ENCODE measurements around the gene PER2.
A peak's percentile ranks its signal among the peaks of the same experiment; 100 is the strongest.

PER2 gene

GRCh38 chr2:238242731-238243495, 45.5 kb downstream of the PER2 start:
- DNase-seq: no peak

DNA sequence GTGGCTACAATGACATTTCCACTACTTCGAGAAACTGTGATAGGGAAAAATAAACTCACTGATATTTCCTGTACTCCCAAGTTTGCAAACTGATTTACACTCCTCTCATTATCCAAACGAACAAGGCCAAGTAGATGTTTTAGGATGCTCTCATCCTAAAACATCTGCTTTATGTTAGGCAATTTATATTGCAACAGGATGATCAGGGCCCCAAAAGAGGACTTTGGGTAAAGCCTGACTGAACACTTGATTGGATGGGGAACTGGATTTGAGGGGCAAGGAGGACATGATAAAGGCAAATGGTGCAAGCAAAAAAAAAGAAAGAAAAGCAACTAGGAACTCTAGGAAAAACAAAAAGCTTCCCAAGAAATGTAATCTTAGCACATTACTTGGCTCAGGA, 46.4 kb downstream of the PER2 start:
- DNase-seq: no peak

DNA sequence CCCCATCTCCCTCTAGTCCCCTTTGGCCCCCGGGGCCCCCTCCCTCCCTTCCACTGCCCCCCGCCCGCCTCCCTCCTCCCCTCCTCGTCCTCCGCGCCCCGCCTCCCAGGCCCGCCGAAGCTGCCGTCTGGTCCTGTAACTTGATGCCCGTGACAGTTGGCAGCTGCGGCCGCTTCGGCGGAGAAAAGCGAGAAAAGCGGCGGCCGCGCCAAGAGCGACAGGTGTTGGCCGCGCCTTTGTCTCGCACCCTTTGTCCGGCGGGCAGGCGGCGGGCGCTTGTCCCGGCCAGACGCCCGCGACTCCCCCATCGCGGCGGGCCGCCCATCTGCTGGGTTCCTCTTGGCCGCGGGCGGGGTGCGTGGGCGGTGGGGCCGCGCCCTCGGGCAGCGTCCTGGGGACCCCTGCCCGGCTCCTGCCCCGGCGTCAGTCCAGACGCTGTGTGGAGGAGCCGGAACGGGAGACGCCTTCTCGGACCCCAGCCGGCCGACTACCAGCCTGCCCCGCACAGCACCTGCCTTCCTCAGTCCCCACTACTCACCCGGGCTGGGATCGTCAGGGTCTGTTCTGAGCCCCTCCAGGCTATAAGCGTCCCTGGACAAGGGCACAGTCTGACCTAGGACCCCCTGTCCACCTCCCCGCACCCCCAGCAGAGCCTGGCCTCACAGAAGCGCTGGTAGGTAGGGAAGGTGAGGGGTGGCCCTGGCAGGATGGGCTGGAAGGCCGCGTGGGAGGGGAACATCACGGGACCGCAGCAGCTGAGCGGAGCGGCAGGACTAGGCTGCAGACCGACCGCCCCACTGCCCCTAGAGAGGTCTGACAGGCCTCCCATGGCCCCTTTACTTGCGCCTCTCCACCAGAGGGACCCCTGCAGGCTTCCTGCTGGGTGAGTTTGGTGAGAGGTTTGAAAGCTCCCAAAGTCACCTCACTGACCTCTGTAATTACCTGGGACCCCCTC, 47.4 kb downstream of the PER2 start:
- DNase-seq: peak; percentile 98

- peak; percentile 98 for DNase-seq
Measured at GRCh38 chr2:238239863-238240756, 48.3 kb downstream of the PER2 start, which contains the start of gene HES6. Gene HES6 (minus strand): TSS chr2:238240038. CDS start chr2:238239905, 133 bp downstream.

GRCh38 chr2:238239543-238239862, 48.9 kb downstream of the PER2 start:
- DNase-seq: peak; percentile 72

GRCh38 chr2:238238766-238239542, 49.5 kb downstream of the PER2 start:
- DNase-seq: peak; percentile 62

DNA sequence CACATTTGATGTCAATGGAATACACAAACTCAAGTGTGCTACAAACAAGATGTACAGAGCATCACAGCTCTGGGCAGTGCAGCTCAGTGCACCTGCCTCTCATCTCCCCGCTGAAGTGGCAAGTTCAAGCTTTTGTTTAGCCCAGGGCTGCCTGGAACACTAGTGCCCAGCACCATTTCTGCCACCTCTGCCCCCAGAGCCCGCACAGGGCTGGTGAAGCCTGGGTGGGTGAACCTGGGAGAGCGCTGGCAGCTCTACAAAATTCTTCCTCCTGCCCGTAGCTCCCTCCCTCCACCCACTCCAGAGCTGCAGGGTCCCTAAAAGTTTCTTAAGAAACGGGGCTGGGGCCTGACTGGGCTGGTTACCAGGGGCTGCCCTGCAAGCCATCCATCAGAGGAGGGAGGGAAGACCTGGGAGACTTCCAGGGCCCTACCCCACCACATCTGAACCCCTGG, 50.1 kb downstream of the PER2 start:
- no peak for DNase-seq

DNA sequence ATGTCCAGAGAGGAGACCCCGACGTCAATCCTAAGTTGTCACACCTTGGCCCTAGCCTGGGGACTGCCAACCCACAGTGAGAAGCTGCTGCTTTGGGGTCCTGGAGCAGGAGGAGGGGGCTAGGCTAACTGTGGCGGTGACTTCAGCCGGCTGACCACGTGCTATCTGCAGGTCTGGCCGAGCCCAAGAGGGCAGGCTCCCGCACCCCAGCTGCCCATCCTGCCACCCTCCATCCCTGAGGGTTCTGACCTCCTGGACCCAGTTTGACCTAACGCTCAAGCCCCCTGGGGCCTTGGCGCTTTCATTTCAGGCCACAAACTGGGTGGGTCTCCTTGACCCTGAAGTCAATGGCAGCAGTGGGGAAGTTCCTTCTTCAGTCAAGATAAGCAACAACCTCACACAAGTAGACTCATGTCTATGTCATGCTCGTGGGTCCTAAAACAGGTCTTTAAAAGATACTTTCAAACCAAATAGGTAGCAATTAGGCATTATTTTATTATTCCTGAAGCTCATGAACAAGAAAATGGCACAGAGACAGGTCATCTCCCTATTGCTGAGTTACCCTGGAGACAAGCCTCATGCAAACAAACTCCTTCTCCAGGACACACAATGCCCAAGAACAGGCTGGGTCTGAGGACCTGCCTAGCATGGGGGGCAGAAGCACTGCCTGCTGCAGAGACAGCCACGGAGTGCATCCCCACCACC, 50.8 kb downstream of the PER2 start:
- peak; percentile 16 for DNase-seq

DNA sequence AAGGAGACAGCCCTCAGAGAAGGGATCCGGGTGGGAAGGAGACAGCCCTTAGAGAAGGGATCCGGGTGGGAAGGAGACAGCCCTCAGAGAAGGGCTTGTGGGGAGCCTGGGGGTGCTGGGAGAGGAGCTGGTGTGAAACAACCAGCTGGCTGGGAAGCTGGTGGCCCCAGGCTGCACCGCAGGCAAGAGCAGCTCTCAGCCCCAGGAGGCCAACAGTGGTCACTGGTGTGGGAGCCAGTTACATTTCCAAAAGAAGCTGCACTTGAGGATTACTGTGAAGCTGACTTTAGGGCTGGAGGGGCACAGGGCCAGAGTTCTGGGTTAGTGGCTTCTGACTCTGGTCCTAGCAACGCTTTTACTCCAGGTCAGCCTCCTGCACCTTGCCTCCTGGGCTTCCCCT, 51.8 kb downstream of the PER2 start:
- no peak for DNase-seq

GRCh38 chr2:238235856-238236255, 52.6 kb downstream of the PER2 start:
- DNase-seq: no peak

DNA sequence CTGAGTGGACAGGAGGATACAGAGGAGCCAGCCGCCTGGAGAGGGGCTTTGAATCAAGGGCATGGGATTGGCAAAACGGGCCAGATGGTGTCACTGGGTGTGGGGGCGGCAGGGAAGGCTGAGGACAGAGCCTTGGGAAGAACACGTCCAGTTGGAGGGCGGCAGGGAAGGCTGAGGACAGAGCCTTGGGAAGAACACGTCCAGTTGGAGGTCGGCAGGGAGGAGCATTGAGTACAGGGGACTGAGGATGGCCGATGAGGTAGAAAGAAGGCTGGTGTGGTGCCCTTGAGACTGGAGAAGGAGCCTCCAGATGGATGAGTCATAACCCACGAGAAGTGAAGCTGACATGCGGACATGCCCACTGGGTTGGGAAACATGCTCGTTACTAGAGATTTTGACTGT, 53.1 kb downstream of the PER2 start:
- DNase-seq: no peak

- DNase-seq: no peak
Measured at GRCh38 chr2:238233625-238234024, 54.8 kb downstream of the PER2 start.

DNA sequence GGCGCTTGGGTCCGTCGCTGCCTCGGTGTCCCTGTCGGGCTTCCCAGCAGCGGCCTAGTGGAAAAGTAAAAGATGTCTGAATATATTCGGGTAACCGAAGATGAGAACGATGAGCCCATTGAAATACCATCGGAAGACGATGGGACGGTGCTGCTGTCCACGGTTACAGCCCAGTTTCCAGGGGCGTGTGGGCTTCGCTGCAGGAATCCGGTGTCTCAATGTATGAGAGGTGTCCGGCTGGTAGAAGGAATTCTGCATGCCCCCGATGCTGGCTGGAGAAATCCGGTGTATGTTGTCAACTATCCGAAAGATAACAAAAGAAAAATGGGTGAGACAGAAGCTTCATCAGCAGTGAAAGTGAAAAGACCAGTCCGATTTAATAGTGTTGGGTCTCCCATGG, 56.6 kb downstream of the PER2 start:
- no peak for DNase-seq

DNA sequence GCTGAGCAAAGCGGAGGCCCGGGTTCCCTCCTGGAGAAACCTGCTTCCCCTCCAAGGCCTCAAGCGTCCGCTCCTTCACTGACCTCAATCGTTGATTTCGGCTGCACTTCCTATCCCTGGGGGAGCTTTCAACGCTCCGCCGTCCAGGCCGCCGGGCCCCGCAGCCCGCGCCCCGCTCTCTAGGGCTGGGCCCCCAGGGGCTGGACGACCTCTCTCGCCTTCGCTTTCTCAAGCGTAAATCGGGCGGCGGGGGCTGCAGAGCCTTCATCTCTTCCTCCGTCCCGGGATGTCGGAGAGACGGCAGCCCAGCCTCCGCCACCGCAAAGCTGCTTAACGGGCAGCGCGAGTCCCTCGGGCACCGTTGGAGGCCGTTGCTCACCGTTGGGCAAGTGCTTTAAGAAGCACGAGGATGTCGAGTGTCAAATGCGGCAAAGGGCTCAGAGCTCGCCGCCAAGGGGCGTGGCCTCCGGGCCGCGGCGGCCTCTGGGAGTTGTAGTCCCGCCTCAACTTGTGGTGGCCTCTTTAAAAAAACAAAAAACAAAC, 57.1 kb downstream of the PER2 start:
- peak; percentile 81 for DNase-seq

GRCh38 chr2:238230699-238231098, 57.7 kb downstream of the PER2 start:
- no peak for DNase-seq

- no peak for DNase-seq
Measured at GRCh38 chr2:238228700-238229099, 59.7 kb downstream of the PER2 start.

DNA sequence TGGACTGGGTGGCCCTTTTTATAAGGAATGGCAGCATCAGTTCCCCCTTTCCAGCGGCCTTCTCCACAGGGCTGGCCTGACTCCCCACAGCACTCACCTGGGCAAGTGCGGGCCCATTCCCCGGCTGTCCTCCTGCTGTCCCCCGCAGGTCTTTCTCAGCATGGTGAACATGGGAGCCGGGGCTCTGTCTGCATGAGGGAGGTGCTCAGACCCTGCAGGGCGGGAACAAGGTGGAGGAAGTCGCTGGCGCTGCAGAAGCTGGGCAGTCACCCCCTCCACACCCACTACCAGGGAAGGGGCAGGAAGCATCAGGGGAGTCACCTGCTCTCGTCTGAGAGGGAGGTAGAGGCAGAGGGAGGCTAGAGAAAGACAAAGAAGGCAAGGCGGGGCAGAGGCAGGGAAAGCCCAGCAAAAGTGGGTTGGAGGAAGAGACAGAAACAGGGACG, 60.8 kb downstream of the PER2 start:
- no peak for DNase-seq

DNA sequence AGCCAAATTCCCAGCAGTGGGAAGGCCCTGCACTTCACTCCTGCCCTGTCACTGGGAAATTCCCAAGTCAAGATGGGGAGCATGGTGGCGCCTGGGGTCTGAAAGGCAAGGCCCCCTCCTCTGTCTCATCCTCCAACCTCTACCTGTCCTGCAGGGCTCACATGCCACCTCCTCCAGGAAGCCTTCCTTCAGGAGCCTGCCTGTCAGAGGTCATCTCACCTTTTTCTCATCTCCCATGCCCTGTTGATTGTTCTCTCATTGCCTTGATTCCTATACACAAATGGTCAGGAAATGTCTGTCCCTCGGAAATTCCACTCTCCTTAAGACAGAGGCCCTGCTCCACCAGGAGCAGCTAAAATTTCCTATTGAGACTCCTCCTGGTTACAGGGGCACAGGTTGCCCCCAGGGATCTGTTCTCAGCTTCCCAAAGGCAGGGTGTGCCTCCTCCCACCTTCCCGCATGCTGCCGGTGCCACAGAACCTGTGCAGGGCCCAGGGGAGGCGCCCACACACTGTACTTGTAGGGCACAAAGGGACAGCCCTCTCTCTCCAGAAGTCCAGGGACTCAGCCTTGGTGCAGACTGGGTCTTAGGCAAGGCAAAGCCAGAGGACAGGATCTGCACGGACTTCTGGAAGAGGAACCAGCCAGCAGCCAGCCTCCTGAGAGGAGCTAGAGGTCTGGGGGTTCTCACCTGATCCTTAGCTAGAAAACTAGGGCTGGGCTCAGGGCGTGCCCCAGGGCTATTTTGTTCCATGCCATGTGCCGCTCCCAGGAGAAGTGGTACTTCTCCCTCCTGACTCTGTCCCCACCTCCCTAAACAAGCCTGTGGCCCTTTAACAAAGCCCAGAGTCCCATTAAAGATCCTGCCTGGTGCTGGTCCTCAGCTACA, 61.5 kb downstream of the PER2 start:
- DNase-seq: no peak

DNA sequence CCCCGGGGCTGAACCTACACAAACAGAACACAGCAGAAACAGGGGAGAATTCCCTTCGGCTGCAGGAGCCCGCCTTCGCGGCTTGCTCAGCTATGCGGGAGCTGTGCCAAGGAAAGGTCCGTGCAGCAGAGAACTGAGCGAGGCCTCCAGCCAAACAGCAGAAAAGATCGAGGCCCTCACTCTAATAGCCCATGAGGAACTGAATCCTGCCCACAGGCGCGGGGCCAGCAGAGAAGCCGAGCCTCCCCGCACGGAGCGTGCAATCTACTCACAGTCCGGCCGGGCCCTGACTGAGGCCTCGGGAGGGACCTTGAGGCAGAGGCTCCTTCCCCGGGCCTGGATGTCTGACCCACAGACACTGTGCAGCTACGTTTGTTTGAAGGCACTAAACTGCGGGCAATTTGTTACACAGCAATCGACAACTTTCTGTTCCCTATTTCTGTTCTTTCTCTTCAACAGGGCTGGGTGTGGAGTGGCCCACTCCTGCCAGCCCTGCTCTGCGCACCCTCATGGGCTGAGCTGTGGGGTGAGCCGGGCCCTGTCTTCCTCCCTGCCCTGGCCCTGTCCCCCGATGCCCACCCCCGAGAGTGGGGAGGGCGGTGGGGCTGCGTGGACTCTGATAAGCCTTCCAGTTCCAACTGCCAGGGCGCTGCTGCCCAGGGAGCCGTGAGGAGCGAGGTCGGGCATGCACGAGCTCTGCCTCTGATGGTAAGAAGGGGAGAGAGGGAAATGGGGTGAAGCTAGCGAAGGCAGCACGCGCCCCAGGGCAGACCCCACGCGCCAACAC, 62.3 kb downstream of the PER2 start:
- no peak for DNase-seq
